ENCODE results near the gene LMO7.
A peak's percentile ranks its signal among the peaks of the same experiment; 100 is the strongest.
"Not testable (repeated sequence)": the region's sequence is repeated elsewhere in the genome, so short reads cannot be mapped to it uniquely, and the experiment has no call there.

The LMO7 gene

DNA sequence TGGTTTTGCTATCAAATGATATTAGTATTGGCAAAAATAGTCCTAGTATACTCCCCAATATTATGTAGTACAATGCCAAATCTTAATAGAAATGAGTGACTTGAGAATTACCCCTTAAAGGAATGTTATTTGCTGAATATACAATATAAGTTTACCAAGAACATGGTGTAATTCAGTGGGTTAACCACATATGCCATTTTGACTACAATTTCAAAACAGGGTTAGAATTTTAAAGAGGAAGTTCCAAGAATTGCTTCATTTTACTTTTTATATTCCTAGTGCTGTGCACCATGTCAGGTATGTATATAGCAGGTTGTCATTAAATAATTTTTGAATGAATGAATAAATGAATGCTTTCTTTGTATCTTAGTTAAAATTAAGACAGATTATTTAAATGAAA lies 66.3 kb downstream of the LMO7 start:
- DNase-seq = no peak

DNA sequence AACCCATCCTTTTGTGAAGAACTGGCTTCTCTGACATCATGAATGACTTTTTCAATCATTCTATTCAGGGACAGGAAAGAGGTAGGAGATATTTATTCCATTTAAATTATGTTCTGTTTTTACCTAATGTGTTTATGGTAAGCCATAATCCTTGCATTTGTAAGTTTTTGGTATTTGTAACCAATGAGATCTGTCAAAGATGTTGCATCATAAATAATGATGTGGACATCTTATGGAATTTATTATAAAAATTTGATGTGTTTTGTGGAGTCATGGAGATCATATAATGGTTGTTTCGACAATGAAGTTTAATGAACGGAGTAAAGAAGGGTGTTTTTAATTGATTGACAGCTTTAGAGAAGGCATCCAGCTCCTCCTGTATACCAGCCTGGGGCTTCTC lies 67.6 kb downstream of the LMO7 start:
- DNase-seq = no peak

DNA sequence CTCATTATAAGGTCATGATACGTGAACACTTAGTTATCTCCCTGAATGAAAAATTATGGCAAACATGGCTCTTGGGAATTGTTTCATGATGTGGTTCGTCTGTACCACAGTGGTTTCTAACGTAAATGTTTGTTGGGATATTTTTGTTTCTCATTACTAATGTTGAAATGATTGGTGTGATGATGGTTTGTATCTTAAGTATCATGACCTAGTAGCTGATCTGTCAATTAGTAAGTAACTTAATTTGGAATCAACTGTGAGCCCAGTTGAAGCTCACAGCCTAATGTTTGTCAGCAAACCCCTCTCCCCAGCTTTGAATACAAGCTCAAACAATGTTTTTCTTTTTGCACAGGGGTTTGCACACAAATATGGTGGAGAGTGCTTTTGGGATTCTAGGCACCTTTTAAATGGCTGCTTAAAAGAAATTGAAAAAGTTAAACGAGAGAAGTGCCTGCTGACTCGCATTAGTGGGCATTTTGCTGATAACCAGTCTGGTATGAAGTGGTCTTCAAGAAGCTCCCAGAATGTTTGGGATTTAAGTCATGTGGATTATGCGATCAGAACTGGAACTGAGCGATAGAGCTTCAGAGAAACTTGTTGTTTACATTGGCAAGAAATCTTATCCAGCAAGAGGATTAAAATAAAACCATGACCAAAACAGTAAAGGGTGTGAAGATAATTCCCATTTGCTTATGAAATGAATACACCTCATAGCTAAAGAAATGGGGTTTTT lies 68.2 kb downstream of the LMO7 start:
- no peak for DNase-seq

DNA sequence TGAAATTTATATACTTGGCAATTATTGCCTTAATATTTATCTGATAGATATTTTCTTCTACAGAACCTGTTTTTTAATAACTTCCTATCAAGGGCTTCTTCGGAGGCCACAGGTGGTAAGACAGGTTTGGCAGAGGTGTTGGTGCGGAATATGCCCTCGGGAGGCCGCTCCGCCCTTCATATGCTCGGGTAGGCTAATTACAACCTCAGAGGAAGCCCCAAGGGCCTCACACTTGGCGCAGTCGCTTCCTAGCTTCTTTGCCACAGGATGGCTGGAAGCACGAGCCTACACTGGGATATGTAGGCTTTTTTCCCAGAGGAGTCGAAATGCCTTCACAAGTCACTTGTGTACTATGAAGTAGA lies 68.8 kb downstream of the LMO7 start:
- DNase-seq = no peak

DNA sequence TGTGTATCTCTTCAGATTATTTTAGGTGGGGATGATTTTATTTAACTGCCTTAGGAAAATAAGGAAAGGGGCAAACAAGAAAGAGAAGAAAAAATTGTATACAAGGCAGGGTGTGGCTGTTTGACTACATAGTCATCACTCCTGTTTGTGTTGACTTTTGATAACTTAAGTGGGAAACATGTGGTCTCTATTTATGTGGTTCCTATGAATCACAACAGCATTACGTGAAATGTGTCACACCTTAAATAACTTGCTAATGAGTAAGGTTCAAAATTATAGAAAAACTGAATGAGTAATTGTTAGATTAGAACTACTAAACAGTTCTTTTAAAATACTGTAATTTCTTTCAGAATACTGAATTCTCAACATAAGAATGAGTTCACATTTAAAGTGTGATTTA lies 69.3 kb downstream of the LMO7 start:
- DNase-seq = peak; percentile 32

DNA sequence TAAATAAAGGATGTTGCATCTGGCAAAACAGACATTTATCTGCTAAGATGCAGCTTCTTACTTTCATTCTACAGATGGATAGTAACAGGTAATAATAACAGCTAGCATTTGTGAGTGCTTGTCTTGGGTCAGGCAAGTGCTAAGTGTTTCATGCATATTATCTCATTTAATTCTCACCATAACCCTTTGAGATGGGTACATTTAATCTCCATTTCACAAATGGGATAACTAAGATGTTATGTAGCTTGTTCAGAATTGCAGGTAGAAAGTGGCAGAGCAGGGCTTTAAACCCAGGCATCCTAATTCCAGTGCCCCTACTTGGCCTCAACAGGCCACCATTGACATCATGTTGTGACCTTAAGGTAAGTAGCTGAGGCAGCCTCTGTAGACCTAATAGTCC lies 69.8 kb downstream of the LMO7 start:
- DNase-seq = no peak

DNA sequence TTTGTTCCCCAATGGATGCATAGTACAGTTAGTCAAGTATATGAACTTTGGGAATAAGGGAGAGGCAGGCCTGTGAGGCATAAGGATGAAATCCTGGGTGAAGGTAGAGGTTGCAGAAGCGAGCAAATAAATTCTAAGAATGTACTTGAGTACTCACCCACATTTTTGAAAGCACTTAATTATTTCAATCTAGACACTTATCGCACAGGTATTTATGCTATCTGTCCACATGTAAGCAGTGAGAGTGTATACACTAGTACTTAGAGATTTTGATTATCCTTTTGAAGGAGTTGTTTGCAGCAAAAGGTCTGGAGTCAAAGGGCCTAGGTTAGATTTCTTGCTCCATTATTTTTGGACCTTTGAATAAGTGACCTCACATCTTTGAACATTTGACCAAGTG lies 77.7 kb downstream of the LMO7 start:
- no peak for DNase-seq

DNA sequence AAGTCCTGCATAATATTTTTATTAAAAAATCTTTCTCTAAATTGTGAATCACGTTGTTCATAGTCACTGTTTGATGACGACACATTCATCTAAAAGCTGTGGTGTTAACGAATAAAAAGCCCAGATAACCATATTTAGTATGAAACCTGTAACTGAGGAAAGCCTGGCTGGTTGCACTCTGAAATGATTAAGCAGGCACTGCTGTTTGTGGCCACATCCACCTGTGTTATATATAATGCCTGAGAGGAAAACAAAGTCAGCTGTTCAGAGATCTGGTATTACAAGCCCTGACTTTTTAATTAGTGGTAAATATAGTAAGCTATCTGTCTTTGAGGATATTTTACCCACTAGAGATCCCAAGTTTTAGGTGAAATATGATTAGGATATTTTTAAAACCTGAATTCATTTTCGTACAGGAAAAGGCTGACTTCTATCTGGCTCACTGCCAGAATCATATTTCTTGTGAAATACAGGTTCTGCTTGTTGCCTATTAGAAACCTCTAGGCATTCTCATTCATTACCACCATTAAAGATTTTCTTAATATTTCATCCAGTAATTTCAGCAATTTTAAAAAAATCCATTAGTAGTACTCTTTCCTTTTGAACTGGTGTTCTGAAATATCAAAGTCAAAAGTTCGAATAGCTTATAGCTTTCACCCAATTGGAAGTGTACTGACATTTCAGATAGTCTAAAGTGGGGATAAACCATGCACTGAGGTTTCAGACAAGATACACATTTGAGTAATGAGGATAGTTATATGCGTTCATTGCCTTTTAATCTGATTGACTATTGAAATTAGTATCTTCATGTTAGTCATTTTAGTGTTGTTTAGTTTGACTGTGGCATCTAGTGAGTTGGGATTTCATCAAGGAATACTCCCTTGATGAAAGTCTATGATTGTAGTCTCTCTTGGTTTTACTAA lies 79.7 kb downstream of the LMO7 start:
- DNase-seq = peak; percentile 32

DNA sequence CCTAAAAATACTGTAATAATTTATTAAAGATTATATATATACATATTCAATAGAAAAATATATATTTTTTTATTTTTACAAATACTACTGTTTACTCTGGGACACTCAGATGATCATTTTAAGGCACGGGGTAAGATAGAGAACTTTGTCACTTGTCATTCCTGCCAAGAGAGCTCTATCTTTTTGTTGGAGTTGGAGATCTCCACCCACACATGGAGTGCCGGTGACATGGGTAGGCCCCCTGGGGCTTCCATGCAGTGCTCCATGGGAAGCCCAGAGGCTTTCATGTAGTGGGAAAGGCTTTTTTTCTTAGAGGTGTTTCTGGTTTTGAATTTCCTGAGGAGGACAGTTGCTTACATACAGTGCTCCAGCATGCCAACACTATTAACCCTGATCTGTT lies 81.4 kb downstream of the LMO7 start:
- DNase-seq = no peak

DNA sequence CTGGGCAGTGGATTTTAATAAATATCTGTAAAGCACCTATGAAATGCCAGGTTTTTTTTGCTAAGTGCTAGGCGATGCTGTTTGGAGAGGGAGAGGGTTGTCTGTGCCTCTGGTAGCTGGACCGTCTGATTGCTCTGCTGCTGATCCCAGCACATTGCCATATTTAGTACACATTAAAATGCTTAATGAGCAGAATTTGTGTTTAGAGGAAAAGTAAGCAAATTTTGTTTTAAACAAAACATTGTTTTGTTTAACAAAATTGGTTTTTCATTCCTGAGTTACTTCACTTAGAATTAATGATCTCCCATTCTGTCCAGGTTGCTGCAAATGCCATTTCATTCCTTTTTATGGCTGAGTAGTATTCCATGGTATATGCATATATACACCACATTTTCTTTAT lies 85.2 kb downstream of the LMO7 start:
- DNase-seq = no peak

DNA sequence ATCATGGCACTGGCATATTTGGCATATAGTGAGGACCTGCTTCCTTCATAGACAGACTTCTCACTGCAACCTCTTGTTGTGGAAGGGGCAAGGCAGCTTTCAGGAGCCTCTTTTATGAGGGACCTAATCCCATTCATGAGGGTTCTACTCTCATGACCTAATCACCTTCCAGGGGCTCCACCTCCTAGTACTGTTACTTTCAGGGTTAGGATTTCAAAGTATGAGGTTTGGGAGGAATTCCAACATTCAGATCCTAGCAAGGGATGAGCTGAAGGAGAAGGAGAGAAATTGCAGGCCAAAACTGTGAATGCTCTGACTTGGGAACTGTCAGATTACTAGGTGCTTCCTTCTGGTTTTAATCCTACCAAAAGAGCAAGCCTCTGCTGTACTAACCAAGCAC lies 87.8 kb downstream of the LMO7 start:
- no peak for DNase-seq

DNA sequence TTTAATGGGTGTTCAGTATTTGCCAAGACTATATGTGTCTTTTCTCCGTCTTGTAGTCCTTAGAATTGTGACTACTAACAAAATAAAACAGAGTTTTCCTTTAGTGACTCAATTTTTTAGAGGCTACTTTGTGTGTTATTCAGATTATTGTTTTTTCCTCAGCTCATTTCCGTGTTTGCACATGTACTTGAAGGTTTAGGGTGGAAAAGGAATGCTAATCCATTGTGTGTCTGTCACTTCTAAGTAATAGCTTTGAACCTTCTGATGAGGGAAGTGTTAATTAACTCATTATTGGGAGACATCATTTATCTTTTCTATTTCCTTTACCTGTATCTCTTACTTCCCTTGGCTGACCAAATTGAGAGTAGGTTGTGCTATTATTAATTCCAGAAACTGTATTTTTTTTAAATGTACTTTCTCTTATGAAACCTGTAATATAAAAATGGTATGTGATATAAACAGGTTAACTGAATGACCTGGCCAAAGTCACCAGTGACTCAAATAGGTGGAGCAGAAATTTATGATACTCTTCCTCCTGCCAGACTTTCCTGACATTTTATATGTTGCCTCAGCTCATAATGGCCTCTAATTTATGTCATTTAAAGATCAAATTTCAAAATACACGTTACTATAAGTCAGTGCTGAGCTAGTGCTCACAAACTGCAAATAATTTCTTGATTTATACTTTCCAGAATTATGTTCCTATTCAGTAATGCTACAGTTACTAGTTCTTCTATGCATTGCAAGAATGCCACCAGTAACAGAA lies 88.8 kb downstream of the LMO7 start:
- DNase-seq = no peak

DNA sequence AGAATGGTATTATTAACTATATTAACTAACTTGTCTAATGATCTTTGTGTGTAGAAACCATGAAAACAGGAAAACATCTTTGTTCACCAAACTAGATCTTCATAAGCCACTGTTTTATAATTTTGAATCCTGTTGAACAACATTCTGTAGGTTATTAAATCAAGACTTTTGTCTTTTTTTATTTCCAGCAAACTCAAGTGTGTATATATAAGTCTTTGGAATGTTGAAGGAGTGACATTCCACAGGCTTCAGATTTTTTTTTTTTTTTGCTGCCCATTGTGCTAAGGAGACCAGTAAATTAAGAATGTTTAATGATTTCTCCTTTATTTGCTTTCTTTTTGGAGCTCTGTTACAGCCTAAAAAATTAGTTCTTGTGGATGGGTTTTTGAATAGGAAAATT lies 89.6 kb downstream of the LMO7 start:
- DNase-seq = no peak

DNA sequence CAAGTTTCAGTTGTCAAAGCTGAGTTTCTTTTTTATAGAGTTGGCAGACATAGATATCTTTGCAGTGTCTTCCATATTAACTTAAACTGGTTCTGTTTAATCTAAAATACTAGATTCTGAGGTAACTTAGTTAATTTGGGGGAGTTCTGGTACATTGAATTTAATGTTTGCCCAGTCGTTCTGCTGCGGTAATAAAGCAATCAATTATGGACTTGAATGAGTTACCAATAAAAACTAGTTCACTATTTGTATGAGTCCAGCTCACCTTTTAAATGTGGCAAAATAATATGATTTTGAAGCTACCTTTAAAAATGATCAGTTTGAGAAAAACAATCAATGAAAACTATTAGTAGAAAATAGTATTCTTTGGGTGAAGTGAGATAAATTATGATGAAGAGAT lies 90.2 kb downstream of the LMO7 start:
- no peak for DNase-seq

DNA sequence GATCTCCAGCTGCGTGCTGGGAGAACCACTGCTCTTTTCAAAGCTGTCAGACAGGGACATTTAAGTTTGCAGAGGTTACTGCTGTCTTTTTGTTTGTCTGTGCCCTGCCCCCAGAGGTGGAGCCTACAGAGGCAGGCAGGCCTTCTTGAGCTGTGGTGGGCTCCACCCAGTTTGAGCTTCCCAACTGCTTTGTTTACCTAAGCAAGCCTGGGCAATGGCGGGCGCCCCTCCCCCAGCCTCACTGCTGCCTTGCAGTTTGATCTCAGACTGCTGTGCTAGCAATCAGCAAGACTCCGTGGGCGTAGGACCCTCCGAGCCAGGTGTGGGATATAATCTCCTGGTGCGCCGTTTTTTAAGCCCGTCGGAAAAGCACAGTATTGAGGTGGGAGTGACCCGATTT lies 97.0 kb downstream of the LMO7 start:
- DNase-seq = not testable (repeated sequence)

DNA sequence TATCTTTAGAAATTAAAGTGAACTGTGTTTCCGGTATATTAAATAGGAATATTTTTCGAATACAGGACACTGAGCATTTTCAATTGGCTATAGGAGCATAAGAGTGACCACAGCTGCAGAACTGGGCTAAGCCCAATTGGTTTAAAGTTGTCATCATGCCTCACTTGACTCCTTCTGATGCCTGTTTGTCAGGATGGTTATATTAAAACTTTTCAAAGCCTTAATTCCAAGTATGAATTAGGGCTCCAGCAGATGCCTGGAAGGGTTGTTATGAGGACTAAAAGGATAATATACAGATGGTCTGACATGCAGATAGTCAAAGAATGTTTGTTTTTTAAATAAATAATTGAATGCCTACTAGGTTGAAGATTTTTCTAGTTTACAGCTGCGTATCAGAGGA lies 100.0 kb downstream of the LMO7 start:
- no peak for DNase-seq

DNA sequence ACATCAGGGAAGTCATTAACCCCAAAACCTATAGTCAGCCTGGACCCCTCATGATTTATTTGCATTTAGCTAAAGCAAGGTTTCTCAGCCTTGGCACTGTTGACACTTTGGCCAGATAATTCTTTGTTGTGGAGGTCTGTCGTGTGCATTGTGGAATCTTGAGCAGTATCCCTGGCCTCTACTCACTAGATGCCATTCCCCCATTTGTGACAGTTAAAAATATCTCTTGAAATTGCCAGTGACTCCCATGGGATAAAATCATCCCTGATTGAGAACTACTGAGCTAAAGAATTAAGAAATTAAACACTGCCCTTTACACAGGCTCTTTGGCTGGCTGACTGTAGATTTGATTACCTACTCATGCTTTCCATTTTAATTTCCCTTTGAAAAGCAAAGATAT lies 102.7 kb downstream of the LMO7 start:
- DNase-seq = no peak

DNA sequence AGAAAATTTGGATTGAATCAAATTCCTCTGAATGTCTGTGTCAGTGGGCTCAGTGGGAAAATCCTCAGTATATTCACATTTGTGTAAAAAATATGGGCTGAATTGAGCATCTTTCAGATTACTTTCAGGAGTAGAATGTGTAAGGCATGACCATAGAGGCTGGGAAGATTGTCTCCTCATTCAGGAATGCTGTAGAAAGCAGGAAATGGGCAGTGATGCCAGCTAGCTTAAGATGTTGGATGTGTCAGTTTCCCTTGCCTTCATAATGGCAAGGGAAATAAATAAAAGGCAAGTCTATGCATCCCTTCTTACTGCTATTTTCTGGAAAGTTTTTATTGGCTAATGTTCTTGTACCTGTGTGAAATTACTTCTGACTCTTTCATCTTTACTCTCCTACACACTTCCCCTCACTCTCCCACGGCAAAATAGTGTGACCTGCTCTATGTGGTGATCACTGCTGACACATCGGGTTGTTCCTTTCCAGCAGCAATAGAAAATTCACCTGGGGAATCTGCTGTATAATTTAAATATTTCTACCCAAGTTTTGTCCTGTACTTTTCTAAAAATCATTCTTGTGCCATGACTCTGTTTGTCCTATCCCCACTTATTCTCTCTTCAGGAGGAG lies 103.2 kb downstream of the LMO7 start:
- no peak for DNase-seq

DNA sequence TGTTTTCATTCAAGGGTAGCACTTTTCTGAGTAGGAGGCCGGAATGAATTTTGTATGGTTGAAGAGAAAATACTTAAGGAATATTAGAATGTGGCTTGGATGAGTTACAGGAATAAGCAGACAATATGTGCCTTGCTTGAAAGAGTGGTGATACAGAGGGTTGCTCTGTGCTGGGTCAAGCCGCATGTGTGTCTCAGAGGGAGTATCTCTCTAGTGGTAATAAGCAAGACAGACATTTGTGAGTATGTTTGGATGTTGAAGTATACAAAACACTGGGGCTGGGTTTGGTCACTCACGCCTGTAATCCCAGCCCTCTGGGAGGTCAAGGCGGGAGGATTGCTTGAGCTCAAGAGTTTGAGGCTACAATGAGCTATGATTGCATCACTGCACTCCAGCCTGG lies 103.9 kb downstream of the LMO7 start:
- no peak for DNase-seq

DNA sequence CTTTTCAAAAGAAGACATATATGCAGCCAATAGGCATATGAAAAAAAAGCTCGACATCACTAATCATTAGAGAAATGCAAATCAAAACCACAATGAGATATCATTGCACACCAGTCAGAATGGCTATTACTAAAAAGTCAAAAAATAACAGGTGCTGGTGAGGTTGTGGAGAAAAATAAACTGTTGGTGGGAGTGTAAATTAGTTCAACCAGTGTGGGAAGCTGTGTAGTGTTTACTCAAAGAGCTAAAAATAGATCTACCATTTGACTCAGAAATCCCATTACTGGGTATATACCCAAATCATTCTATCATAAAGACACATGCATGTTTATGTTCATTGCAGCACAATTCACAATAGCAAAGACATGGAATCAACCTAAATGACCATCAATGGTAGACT lies 106.9 kb downstream of the LMO7 start:
- not testable (repeated sequence) for DNase-seq

DNA sequence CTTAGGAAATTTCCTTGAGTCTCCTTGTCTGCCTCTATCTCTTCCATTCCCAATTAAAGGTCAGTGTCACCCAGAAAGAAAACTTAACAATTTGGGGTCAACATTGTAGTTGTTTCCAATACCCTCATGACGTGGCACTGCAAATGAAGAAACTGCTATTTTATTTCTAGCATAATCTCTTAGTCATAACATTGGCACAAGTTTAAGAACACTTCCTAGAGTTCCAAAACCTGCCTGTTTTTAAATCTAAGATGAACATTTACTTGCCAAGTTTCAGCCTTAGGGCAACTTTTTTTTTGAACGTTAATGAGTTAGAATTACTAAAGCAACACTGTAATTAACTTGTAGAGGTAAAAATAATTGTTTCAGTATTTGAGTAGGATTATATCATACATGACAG lies 108.0 kb downstream of the LMO7 start:
- DNase-seq = no peak

DNA sequence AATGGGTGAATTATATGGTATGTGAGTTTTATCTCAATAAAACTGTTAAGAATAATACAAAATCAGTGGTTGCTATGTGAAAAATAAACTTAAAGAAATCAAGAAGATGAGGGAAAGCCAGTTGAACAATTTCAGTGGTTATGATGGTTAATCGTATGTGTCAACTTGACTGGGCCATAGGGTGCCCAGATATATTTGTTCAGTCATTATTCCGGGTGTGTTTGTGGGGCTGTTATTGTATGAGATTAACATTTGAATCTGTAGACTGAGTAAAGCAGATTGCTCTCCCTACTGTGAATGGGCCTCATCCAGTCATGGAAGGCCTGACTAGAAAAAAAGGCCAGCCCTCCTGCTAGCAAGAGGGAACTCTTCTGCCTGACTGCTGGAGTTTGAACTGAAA lies 109.3 kb downstream of the LMO7 start:
- DNase-seq = no peak

DNA sequence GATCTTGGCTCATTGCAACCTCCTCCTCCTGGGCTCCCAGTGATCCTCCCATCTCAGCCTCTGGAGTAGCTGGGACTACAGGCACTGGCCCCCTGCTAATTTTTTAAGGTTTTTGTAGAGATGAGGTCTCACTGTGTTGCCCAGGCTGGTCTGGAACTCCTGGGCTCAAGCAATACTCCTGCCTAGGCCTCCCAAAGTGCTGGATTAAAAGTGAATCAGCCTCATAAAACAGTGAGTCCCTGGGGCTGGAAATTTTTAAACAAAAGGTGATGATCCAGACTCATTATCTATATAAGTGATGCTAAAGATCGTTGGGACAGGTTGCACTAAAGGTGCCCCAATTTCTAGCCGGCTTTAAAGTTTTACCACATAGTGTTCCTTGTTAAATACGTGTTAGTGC lies 112.7 kb downstream of the LMO7 start:
- DNase-seq = no peak

All from activated CD4-positive, alpha-beta T cell treated with anti-CD3 and anti-CD28 coated beads, Interleukin-2, Interleukin-6, amounts not matched to agents 100 ng/mL and 50 ng/mL, durations not matched to agents 16 hours and 8 hours (primary cell).